Transverse colon (tissue), 4 donors: Measurements from ENCODE around the gene VEPH1. TPM values are rescaled to one million over a fixed set of nuclear protein-coding genes. Genes with fewer than 3 reads are reported as not detected.

Experiments
- DNase-seq: peaks from one replicate; pipeline ENCODE4 v3.0.0-alpha.2; 2019
- H3K27ac ChIP-seq, 4 donors: fragments of 200-600 bp; sonication (generic); 2 replicates each; pipeline ENCODE4 v1.5.1; 2016 to 2018; ENCODE audit warnings: inconsistent platforms in 4 of 4
- H3K27me3 ChIP-seq: fragments of 200-600 bp; sonication (generic); 2 replicates; pipeline ENCODE4 v1.5.1; 2017; ENCODE audit warnings: inconsistent platforms
- H3K36me3 ChIP-seq, 4 donors: fragments of 200-600 bp; sonication (generic); 2 replicates each; pipeline ENCODE4 v1.5.1; 2017 to 2019; ENCODE audit warnings: inconsistent platforms in 4 of 4
- H3K4me1 ChIP-seq, 4 donors: fragments of 200-600 bp; sonication (generic); 2 replicates each; pipeline ENCODE4 v1.5.1; 2017 to 2020; ENCODE audit warnings: inconsistent platforms in 4 of 4
- H3K4me3 ChIP-seq, 4 donors: fragments of 200-600 bp; sonication (generic); 1 replicate in 1 of 4; 2 replicates in 3 of 4; pipeline versions ENCODE4 v1.5.1 to v1.6.1; 2017 to 2019; ENCODE audit warnings: inconsistent platforms in 4 of 4
- H3K9me3 ChIP-seq, 2 donors: fragments of 200-600 bp; sonication (generic); 2 replicates each; pipeline ENCODE4 v1.5.1; 2017 to 2019; ENCODE audit warnings: inconsistent platforms in 2 of 2
- CTCF ChIP-seq, 5 experiments: fragments of 200-600 bp in 3 of 5; fragments of 450-650 bp in 2 of 5; sonication (generic) in 3 of 5; IDR thresholded peaks; 1 replicate in 2 of 5; 2 replicates in 3 of 5; pipeline ENCODE4 v1.5.1; 2016 to 2017; ENCODE audit warnings: antibody characterized with exemption in 5 of 5, inconsistent platforms in 3 of 5, mild to moderate bottlenecking in 2 of 5, moderate library complexity in 1 of 5
- EP300 ChIP-seq: sonication (generic); formaldehyde crosslinking; IDR thresholded peaks from one replicate; pipeline ENCODE4 v1.6.1; 2017; ENCODE audit warnings: antibody characterized with exemption, low read depth
- POLR2A ChIP-seq: fragments of 450-650 bp; IDR thresholded peaks from one replicate; pipeline ENCODE4 v1.6.1; 2016; ENCODE audit warnings: antibody characterized with exemption, mild to moderate bottlenecking, moderate library complexity
- POLR2AphosphoS5 ChIP-seq, 3 donors: sonication (generic); formaldehyde crosslinking; IDR thresholded peaks; one replicate each; pipeline ENCODE4 v1.6.1; 2016; ENCODE audit warnings: antibody characterized with exemption in 3 of 3
- WGBS, 2 donors: methylation state at CpG; one replicate each; pipeline ENCODE4 v1.1.5; 2018; ENCODE audit warnings: low coverage in 1 of 2; 5-methylcytosine and 5-hydroxymethylcytosine counted together
- in situ Hi-C, 4 donors: fragments of 200-750 bp; cut with MboI; loops; one replicate each; pipeline versions ENCODE4 v1.15.0 to v1.15.1; 2017; ENCODE audit warnings: low sequenced_read_pairs in 3 of 4, low pct_ligation_motif_present in 1 of 4, low pct_unique_long_range_greater_than_20kb in 1 of 4
- intact Hi-C: fragments of 100-400 bp; cut with DNase I; formaldehyde crosslinking; loops from one replicate; pipeline ENCODE4 v1.15.1; 2023; ENCODE audit warnings: low total_unique reads
- total RNA-seq, 4 donors: library from RNA; depleted of rRNA; stranded (reverse); fragments of >200 nt; gene quantifications; one replicate each; pipeline ENCODE4 v1.1.0, GENCODE V29; 2016

The VEPH1 gene
- total RNA-seq, 4 donors from 2014 or later: 0.20 to 4.1 (median 0.90) TPM

GRCh38 chr3:157284688-157285087, 218.5 kb downstream of the VEPH1 start:
- H3K27ac ChIP-seq: no peak overlapping the region
- TF ChIP-seq POLR2AphosphoS5 (IDR thresholded peaks at IDR 0.05) (no peak), EP300 (no peak), POLR2A (no peak), CTCF (IDR thresholded peaks at IDR 0.05) (no peak)
- 5 to 16% methylated on average over 1 of the region's 1 CpG for WGBS, 2 donors
- H3K9me3 ChIP-seq: no peaks in the 10 kb centered on the region
- no peaks in the 10 kb centered on the region for H3K27me3 ChIP-seq
- no peak overlapping the region for H3K4me3 ChIP-seq
- DNase-seq: no peak
- intact Hi-C loops (no loop called here), in situ Hi-C loops (no loop called here)
- no peaks in the 10 kb centered on the region for H3K36me3 ChIP-seq
- H3K4me1 ChIP-seq: no peaks in the 10 kb centered on the region

- in situ Hi-C loops (no loop called here), intact Hi-C loops (no loop called here)
- H3K4me1 ChIP-seq: no peaks in the 10 kb centered on the region
- peak overlapping the region in 1 of 4 donors; percentile 51 for H3K27ac ChIP-seq
- H3K36me3 ChIP-seq: no peaks in the 10 kb centered on the region
- TF ChIP-seq CTCF (IDR thresholded peaks at IDR 0.05): no peak
- no peak for TF ChIP-seq POLR2AphosphoS5 (IDR thresholded peaks at IDR 0.05)
- TF ChIP-seq POLR2A: no peak
- no peak for TF ChIP-seq EP300
- no peak overlapping the region for H3K4me3 ChIP-seq
- no peaks in the 10 kb centered on the region for H3K9me3 ChIP-seq
- H3K27me3 ChIP-seq: no peaks in the 10 kb centered on the region
- no peak for DNase-seq
- WGBS, 2 donors: 72 to 75% methylated on average over 5 of the region's 5 CpGs
Measured at GRCh38 chr3:157282261-157283191, 220.7 kb downstream of the VEPH1 start.

GRCh38 chr3:157280786-157281185, 222.4 kb downstream of the VEPH1 start:
- no peaks in the 10 kb centered on the region for H3K9me3 ChIP-seq
- H3K27me3 ChIP-seq: no peaks in the 10 kb centered on the region
- H3K4me3 ChIP-seq: no peak overlapping the region
- no peak overlapping the region for H3K27ac ChIP-seq
- H3K36me3 ChIP-seq: no peaks in the 10 kb centered on the region
- DNase-seq: no peak
- H3K4me1 ChIP-seq: no peaks in the 10 kb centered on the region
- 65 to 66% methylated on average over 2 of the region's 2 CpGs for WGBS, 2 donors
- no peak for TF ChIP-seq POLR2A
- no peak for TF ChIP-seq EP300
- TF ChIP-seq CTCF (IDR thresholded peaks at IDR 0.05): no peak
- no peak for TF ChIP-seq POLR2AphosphoS5 (IDR thresholded peaks at IDR 0.05)
- in situ Hi-C loops (no loop called here), intact Hi-C loops (loop anchor here (1.0 kb wide), 1 partner anchor 23 kb away; no protein-coding TSS in a partner anchor)

GRCh38 chr3:157280354-157280753, 222.9 kb downstream of the VEPH1 start:
- Histone ChIP-seq H3K9me3 (no peaks in the 10 kb centered on the region), H3K36me3 (no peaks in the 10 kb centered on the region), H3K4me1 (no peaks in the 10 kb centered on the region), H3K27me3 (no peaks in the 10 kb centered on the region), H3K4me3 (no peak overlapping the region), H3K27ac (no peak overlapping the region)
- TF ChIP-seq EP300 (no peak), POLR2A (no peak), POLR2AphosphoS5 (IDR thresholded peaks at IDR 0.05) (no peak), CTCF (IDR thresholded peaks at IDR 0.05) (no peak)
- in situ Hi-C loops (no loop called here), intact Hi-C loops (loop anchor here (1.0 kb wide), 1 partner anchor 23 kb away; no protein-coding TSS in a partner anchor)
- no peak for DNase-seq
